Colonic mucosa (tissue), 4 donors: ENCODE results near the gene B4GALT2. TPM values are rescaled to one million over a fixed set of nuclear protein-coding genes. Genes with fewer than 3 reads are reported as not detected.

Source experiments
- DNase-seq: peaks from one replicate; pipeline ENCODE4 v3.0.0-alpha.2; 2020
- H3K27ac ChIP-seq: fragments of 200-600 bp; one replicate; pipeline ENCODE4 v1.8.0; 2021
- H3K27me3 ChIP-seq: fragments of 200-600 bp; one replicate; pipeline ENCODE4 v1.8.0; 2021
- H3K36me3 ChIP-seq: fragments of 200-600 bp; one replicate; pipeline ENCODE4 v1.8.0; 2021
- H3K4me1 ChIP-seq: fragments of 200-600 bp; one replicate; pipeline ENCODE4 v1.8.0; 2021; ENCODE audit warnings: mild to moderate bottlenecking
- H3K4me3 ChIP-seq: fragments of 200-600 bp; one replicate; pipeline ENCODE4 v1.8.0; 2021
- H3K9ac ChIP-seq, 2 donors: one replicate each; pipeline ENCODE4 v1.7.0; 2013; ENCODE audit warnings: control low read depth in 2 of 2, low read depth in 2 of 2, low read length in 2 of 2
- H3K9me3 ChIP-seq: fragments of 200-600 bp; one replicate; pipeline ENCODE4 v1.8.0; 2021
- CTCF ChIP-seq: fragments of 200-600 bp; IDR thresholded peaks from one replicate; pipeline ENCODE4 v1.8.0; 2022; ENCODE audit warnings: antibody characterized with exemption, mild to moderate bottlenecking
- intact Hi-C: fragments of 100-400 bp; cut with DNase I; formaldehyde crosslinking; loops from one replicate; pipeline ENCODE4 v1.14.1; 2022
- total RNA-seq, 2 donors: library from RNA; stranded (reverse); fragmentation: NEBNext Ultra II Directional in 1 of 2; extraction: Animal tissue kit (Norgen Biotek cat#: 25700) in 1 of 2; gene quantifications; one replicate each; pipeline ENCODE4 v1.2.1, GENCODE V29; 2021
- donor health status: healthy.
- donor health status: DM: no; HTN: no; CAD: no.
- donor health status: DM: no; HTN: no; CAD: no.

B4GALT2 gene
- total RNA-seq, 2 donors from 2014 or later, result 26.6 to 38.5 TPM

- DNase-seq, result no peak
These were observed 40.5 kb downstream of the B4GALT2 start for GRCh38 chr1:44019466-44019948.

GRCh38 chr1:44020464-44020863 lies 41.5 kb downstream of the B4GALT2 start:
- no peaks in the 10 kb centered on the region for H3K27me3 ChIP-seq
- no peaks in the 10 kb centered on the region for H3K4me1 ChIP-seq
- no peak overlapping the region for H3K9ac ChIP-seq
- DNase-seq, result no peak
- H3K9me3 ChIP-seq, result no peaks in the 10 kb centered on the region
- no peak for TF ChIP-seq CTCF
- no peak overlapping the region for H3K27ac ChIP-seq
- H3K4me3 ChIP-seq, result no peak overlapping the region
- intact Hi-C loops, result no loop called here
- no peaks in the 10 kb centered on the region for H3K36me3 ChIP-seq

More at GRCh38 chr1:44019466-44019948, 40.5 kb downstream of the B4GALT2 start:
- no peaks in the 10 kb centered on the region for H3K9me3 ChIP-seq
- no peaks in the 10 kb centered on the region for H3K27me3 ChIP-seq
- no peak overlapping the region for H3K27ac ChIP-seq
- H3K4me1 ChIP-seq, result no peaks in the 10 kb centered on the region
- no peaks in the 10 kb centered on the region for H3K36me3 ChIP-seq
- H3K9ac ChIP-seq, result no peak overlapping the region
- H3K4me3 ChIP-seq, result no peak overlapping the region
- TF ChIP-seq CTCF, result no peak
- intact Hi-C loops, result no loop called here

- Histone ChIP-seq H3K27me3 (no peaks in the 10 kb centered on the region), H3K36me3 (no peaks in the 10 kb centered on the region), H3K27ac (no peak overlapping the region), H3K4me1 (peaks cover 4% of the 10 kb centered on the region), H3K4me3 (no peak overlapping the region), H3K9me3 (no peaks in the 10 kb centered on the region), H3K9ac (peak overlapping the region in 1 of 2 donors; percentile 12)
- no peak for TF ChIP-seq CTCF
- DNase-seq, result no peak
- intact Hi-C loops, result no loop called here
These were observed 42.1 kb downstream of the B4GALT2 start for GRCh38 chr1:44021156-44021555.

GRCh38 chr1:44021581-44022321 lies 42.7 kb downstream of the B4GALT2 start:
- intact Hi-C loops, result no loop called here
- no peak overlapping the region for H3K27ac ChIP-seq
- no peak for DNase-seq

More at GRCh38 chr1:44021581-44022321, 42.7 kb downstream of the B4GALT2 start:
- Histone ChIP-seq H3K27me3 (no peaks in the 10 kb centered on the region), H3K9me3 (no peaks in the 10 kb centered on the region), H3K9ac (peak overlapping the region in 1 of 2 donors; percentile 12), H3K4me1 (peaks cover 8% of the 10 kb centered on the region), H3K36me3 (no peaks in the 10 kb centered on the region), H3K4me3 (no peak overlapping the region)
- TF ChIP-seq CTCF, result no peak
